CD14-positive monocyte (primary cell): ENCODE results near the gene ZGRF1. TPM values are rescaled to one million over a fixed set of nuclear protein-coding genes. Genes with fewer than 3 reads are reported as not detected.

ENCODE experiments used
- DNase-seq, 3 donors: peaks; one replicate each; pipeline ENCODE4 v3.0.0-alpha.2; 2011 to 2022
- H2AFZ ChIP-seq: 2 replicates; pipeline ENCODE4 v1.6.0; 2012; ENCODE audit warnings: mild to moderate bottlenecking, low read depth, low read length, inconsistent platforms; ENCODE audit not compliant: insufficient read depth, poor library complexity, severe bottlenecking
- H3K27ac ChIP-seq, 2 donors: 1 replicate in 1 of 2; 2 replicates in 1 of 2; pipeline ENCODE4 v1.5.1; 2012 to 2013; ENCODE audit warnings: low read length in 2 of 2, control low read depth in 1 of 2, inconsistent platforms in 1 of 2, low read depth in 1 of 2, mild to moderate bottlenecking in 1 of 2
- H3K27me3 ChIP-seq, 2 donors: one replicate each; pipeline versions ENCODE4 v1.6.0 to v1.6.1; 2011 to 2013; ENCODE audit warnings: low read length in 2 of 2; ENCODE audit not compliant: control insufficient read depth in 2 of 2, insufficient read depth in 2 of 2
- H3K36me3 ChIP-seq, 2 donors: replicated peaks in 1 of 2; 1 replicate in 1 of 2; 2 replicates in 1 of 2; pipeline versions ENCODE4 v1.5.1 to v1.6.1; 2012 to 2013; ENCODE audit warnings: low read length in 2 of 2, control low read depth in 1 of 2, inconsistent platforms in 1 of 2, mild to moderate bottlenecking in 1 of 2; ENCODE audit not compliant: insufficient read depth in 2 of 2, control insufficient read depth in 1 of 2
- H3K4me1 ChIP-seq, 2 donors: 1 replicate in 1 of 2; 2 replicates in 1 of 2; pipeline versions ENCODE4 v1.5.1 to v1.6.1; 2012 to 2013; ENCODE audit warnings: low read length in 2 of 2, control low read depth in 1 of 2, inconsistent platforms in 1 of 2, mild to moderate bottlenecking in 1 of 2, moderate library complexity in 1 of 2; ENCODE audit not compliant: insufficient read depth in 2 of 2, control insufficient read depth in 1 of 2
- H3K4me2 ChIP-seq: replicated peaks from 2 replicates; pipeline ENCODE3; 2012; ENCODE audit warnings: low read length, moderate library complexity, mild to moderate bottlenecking; ENCODE audit not compliant: poor library complexity, severe bottlenecking; ENCODE audit errors: extremely low read depth
- H3K4me3 ChIP-seq, 3 experiments: fragments of 200-600 bp in 1 of 3; sonication (generic) in 1 of 3; replicated peaks in 1 of 3; 1 replicate in 2 of 3; 2 replicates in 1 of 3; pipeline ENCODE4 v1.5.1; 2011 to 2013; ENCODE audit warnings: low read length in 3 of 3, mild to moderate bottlenecking in 3 of 3, control low read depth in 2 of 3, low read depth in 2 of 3, inconsistent platforms in 1 of 3, moderate library complexity in 1 of 3
- H3K79me2 ChIP-seq: 2 replicates; pipeline ENCODE4 v1.6.0; 2012; ENCODE audit warnings: mild to moderate bottlenecking, control low read depth, inconsistent platforms, low read length, moderate library complexity; ENCODE audit not compliant: insufficient read depth
- H3K9ac ChIP-seq: 2 replicates; pipeline ENCODE4 v1.6.0; 2017; ENCODE audit warnings: low read length, mild to moderate bottlenecking; ENCODE audit not compliant: insufficient read depth, poor library complexity, severe bottlenecking
- H3K9me3 ChIP-seq, 2 donors: replicated peaks in 1 of 2; 1 replicate in 1 of 2; 2 replicates in 1 of 2; pipeline versions ENCODE4 v1.5.1 to v1.6.1; 2012 to 2013; ENCODE audit warnings: low read length in 2 of 2, control low read depth in 1 of 2; ENCODE audit not compliant: control insufficient read depth in 1 of 2, insufficient read depth in 1 of 2
- H4K20me1 ChIP-seq: 2 replicates; pipeline ENCODE4 v1.6.0; 2012; ENCODE audit warnings: mild to moderate bottlenecking, low read length, control low read depth, moderate library complexity; ENCODE audit not compliant: insufficient read depth
- H3K27ac Mint-ChIP-seq, 7 donors: one replicate each; pipeline ENCODE4 v1.8.0; 2020; ENCODE audit warnings: mild to moderate bottlenecking in 7 of 7, mixed read lengths in 7 of 7, moderate library complexity in 6 of 7, inconsistent platforms in 2 of 7
- H3K27me3 Mint-ChIP-seq, 3 donors: one replicate each; pipeline ENCODE4 v1.8.0; 2021 to 2022; ENCODE audit warnings: low read depth in 3 of 3, mild to moderate bottlenecking in 3 of 3, mixed read lengths in 3 of 3, moderate library complexity in 3 of 3, inconsistent platforms in 1 of 3
- H3K36me3 Mint-ChIP-seq, 2 donors: one replicate each; pipeline ENCODE4 v1.8.0; 2020; ENCODE audit warnings: mixed read lengths in 2 of 2, inconsistent platforms in 1 of 2, mild to moderate bottlenecking in 1 of 2
- H3K4me1 Mint-ChIP-seq: one replicate; pipeline ENCODE4 v1.8.0; 2020; ENCODE audit warnings: mild to moderate bottlenecking, mixed read lengths
- H3K4me3 Mint-ChIP-seq, 2 donors: one replicate each; pipeline ENCODE4 v1.8.0; 2020; ENCODE audit warnings: mild to moderate bottlenecking in 2 of 2, mixed read lengths in 2 of 2, moderate library complexity in 1 of 2
- H3K9me3 Mint-ChIP-seq, 7 donors: one replicate each; pipeline ENCODE4 v1.8.0; 2020 to 2022; ENCODE audit warnings: mixed read lengths in 7 of 7, mild to moderate bottlenecking in 6 of 7, moderate library complexity in 6 of 7, inconsistent platforms in 2 of 7
- CTCF ChIP-seq: fragments of 200-600 bp; IDR thresholded peaks from one replicate; pipeline ENCODE4 v1.8.0; 2022; ENCODE audit warnings: antibody characterized with exemption, mild to moderate bottlenecking
- WGBS: methylation state at CpG from one replicate; pipeline ENCODE4 v1.1.5; 2013; ENCODE audit warnings: missing lambda C conversion rate; ENCODE audit not compliant: insufficient coverage; 5-methylcytosine and 5-hydroxymethylcytosine counted together
- intact Hi-C, 2 donors: fragments of 100-400 bp; cut with micrococcal nuclease; formaldehyde crosslinking; loops; one replicate each; pipeline versions ENCODE4 v1.15.0 to v1.15.1; 2023
- polyA plus RNA-seq, 3 donors: library from polyadenylated mRNA; depleted of rRNA in 1 of 3; unstranded in 2 of 3; stranded (reverse) in 1 of 3; fragments of 300-500 nt in 2 of 3; fragments of >200 nt in 1 of 3; fragmentation: Illumina TruSeq in 2 of 3; gene quantifications; 1 replicate in 2 of 3; 2 replicates in 1 of 3; pipeline ENCODE4 v1.2.3, GENCODE V29; 2012 to 2021

The ZGRF1 gene
- polyA plus RNA-seq, 3 donors: 0.81 to 2.9 (median 0.81) TPM

GRCh38 chr4:112552668-112553067 is 84.0 kb downstream of the ZGRF1 start:
- H3K27ac ChIP-seq: no peak overlapping the region
- H4K20me1 ChIP-seq: no peaks in the 10 kb centered on the region
- no peaks in the 10 kb centered on the region for H3K27me3 Mint-ChIP-seq
- no peak overlapping the region for H3K4me2 ChIP-seq
- H3K4me1 Mint-ChIP-seq: no peaks in the 10 kb centered on the region
- TF ChIP-seq CTCF: no peak
- intact Hi-C loops: no loop called here
- H3K27ac Mint-ChIP-seq: no peak overlapping the region
- H3K9me3 ChIP-seq: no peaks in the 10 kb centered on the region
- H3K9me3 Mint-ChIP-seq: no peaks in the 10 kb centered on the region
- WGBS: no CpG with 5 or more reads among the region's 2 CpGs
- H3K79me2 ChIP-seq: no peaks in the 10 kb centered on the region
- H3K36me3 Mint-ChIP-seq: peaks cover 5 to 15% of the 10 kb centered on the region in 2 donors
- DNase-seq: no peak
- no peaks in the 10 kb centered on the region for H3K27me3 ChIP-seq
- H3K4me1 ChIP-seq: no peaks in the 10 kb centered on the region
- H3K9ac ChIP-seq: no peak overlapping the region
- H3K4me3 ChIP-seq: no peak overlapping the region
- H2AFZ ChIP-seq: no peak overlapping the region
- H3K4me3 Mint-ChIP-seq: no peak overlapping the region
- no peaks in the 10 kb centered on the region for H3K36me3 ChIP-seq

GRCh38 chr4:112550728-112551127 is 86.0 kb downstream of the ZGRF1 start:
- H3K4me2 ChIP-seq: no peak overlapping the region
- no peak for TF ChIP-seq CTCF
- no peaks in the 10 kb centered on the region for H3K9me3 Mint-ChIP-seq

More at GRCh38 chr4:112550728-112551127, 86.0 kb downstream of the ZGRF1 start:
- no peak overlapping the region for H3K27ac Mint-ChIP-seq
- no peaks in the 10 kb centered on the region for H3K27me3 ChIP-seq
- H3K36me3 ChIP-seq: no peaks in the 10 kb centered on the region
- no peak overlapping the region for H3K27ac ChIP-seq
- intact Hi-C loops: no loop called here
- no peak for DNase-seq
- no peak overlapping the region for H3K9ac ChIP-seq
- no peak overlapping the region for H2AFZ ChIP-seq
- H3K4me3 Mint-ChIP-seq: no peak overlapping the region
- H3K36me3 Mint-ChIP-seq: peaks cover 0 to 11% of the 10 kb centered on the region in 2 donors
- H4K20me1 ChIP-seq: no peaks in the 10 kb centered on the region
- H3K79me2 ChIP-seq: no peaks in the 10 kb centered on the region
- no peaks in the 10 kb centered on the region for H3K27me3 Mint-ChIP-seq
- H3K4me1 Mint-ChIP-seq: peaks cover 5% of the 10 kb centered on the region
- peaks cover 5 to 8% of the 10 kb centered on the region in 2 donors for H3K4me1 ChIP-seq
- WGBS: no CpG with 5 or more reads among the region's 2 CpGs
- H3K9me3 ChIP-seq: no peaks in the 10 kb centered on the region
- H3K4me3 ChIP-seq: no peak overlapping the region
